ENCODE results near the gene SRGAP1.

GRCh38 chr12:64171715-64172114, 327.2 kb downstream of the SRGAP1 start:
- TF ChIP-seq, protein P1, sequence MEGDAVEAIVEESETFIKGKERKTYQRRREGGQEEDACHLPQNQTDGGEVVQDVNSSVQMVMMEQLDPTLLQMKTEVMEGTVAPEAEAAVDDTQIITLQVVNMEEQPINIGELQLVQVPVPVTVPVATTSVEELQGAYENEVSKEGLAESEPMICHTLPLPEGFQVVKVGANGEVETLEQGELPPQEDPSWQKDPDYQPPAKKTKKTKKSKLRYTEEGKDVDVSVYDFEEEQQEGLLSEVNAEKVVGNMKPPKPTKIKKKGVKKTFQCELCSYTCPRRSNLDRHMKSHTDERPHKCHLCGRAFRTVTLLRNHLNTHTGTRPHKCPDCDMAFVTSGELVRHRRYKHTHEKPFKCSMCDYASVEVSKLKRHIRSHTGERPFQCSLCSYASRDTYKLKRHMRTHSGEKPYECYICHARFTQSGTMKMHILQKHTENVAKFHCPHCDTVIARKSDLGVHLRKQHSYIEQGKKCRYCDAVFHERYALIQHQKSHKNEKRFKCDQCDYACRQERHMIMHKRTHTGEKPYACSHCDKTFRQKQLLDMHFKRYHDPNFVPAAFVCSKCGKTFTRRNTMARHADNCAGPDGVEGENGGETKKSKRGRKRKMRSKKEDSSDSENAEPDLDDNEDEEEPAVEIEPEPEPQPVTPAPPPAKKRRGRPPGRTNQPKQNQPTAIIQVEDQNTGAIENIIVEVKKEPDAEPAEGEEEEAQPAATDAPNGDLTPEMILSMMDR (IDR thresholded peaks at IDR 0.05; ENCODE audit: borderline replicate concordance, extremely low read depth, low read length, poor library complexity, severe bottlenecking), result no peak
- TF ChIP-seq EZH2 (IDR thresholded peaks at IDR 0.05; ENCODE audit: borderline replicate concordance, low read depth, low read length, severe bottlenecking), result no peak

All from DND-41 (cell line).